Measurements from ENCODE around the gene TEX48.
A peak's percentile ranks its signal among the peaks of the same experiment; 100 is the strongest.

Gene TEX48

DNA sequence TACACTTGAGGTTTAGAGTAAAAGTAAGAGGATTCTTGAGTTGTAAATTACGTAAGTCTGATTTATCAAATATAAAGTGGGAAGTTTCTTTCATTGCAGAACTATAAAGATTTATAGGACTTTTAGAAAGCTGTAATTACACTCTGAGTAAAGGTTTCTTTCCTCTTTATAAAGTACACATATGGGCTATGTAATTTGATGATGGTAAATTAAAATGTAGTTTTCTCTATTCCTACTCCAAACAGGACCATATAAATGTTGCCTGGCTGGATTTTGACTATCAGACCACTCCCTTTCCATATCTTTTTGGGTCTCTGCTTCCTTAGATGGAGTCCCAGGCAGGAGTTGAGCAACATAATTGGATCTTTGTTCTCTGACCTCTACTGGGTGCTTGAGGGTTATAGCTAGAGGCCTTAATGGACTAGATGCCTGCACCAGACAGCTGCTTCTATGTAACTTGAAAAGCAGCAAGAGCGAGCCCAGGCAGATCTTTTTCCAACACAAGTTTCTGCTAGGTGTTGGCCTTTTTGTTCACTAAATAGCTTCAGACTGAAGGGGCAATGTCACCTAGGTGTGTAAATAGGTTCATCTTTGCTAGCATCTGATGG, 11.4 kb upstream of the TEX48 start:
- DNase-seq, result no peak

DNA sequence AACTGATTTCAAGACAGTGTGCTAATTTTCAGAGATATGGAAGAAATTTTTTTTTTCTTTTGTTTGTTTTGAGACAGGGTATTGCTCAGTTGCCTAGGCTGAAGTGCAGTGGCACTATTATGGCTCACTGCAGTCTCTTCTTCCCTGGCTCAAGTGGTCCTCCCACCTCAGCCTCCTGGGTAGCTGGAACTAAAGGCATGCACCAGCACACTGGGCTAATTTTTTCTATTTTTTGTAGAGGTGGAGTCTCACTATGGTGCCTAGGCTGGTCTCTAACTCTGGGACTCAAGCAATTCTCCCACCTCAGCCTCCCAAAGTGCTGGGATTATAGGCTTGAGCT, 9.9 kb upstream of the TEX48 start:
- DNase-seq, result no peak

DNA sequence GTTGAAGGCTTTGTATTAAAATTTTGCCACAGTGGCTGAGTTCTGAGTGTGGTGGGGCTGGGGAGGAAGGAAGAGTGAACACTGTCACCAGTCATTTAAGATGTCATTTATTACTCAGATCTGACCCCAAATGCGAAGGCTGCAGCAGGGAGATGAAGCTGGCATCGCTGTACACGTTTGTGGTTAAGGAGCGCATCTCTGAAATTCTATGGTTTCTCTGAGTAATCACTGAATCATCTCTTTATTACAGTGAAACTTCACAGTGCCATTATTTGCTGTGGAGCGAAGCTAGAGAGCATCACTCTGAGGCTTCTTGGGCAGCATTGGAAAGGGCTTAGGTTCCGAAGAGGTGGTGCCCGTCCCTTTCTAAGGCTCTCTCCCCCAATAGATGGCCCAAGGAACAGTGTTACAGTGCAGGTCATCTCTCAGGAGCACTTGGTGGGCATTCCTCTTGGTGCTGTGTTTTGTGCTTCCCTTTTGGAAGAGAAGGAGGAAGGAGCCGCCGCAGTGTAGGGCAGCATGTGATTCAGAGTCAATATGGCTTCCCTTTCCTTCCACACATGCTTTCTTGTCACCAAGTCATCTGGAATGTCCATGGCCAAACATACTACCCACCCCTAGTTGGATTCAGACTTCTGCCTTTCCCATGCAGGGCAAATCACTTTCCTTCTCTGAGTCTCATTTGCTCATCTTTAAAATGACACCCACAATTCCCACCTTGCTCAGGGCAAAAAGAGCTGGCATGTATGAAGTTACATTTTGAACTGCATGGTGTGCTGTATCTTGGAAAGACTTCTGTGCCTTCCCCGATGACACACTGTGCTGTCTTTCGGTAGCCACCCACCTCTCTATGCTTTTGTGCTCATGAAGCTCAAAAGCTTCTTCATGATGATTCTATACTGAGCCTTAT, 9.3 kb upstream of the TEX48 start:
- DNase-seq, result peak; percentile 52

DNA sequence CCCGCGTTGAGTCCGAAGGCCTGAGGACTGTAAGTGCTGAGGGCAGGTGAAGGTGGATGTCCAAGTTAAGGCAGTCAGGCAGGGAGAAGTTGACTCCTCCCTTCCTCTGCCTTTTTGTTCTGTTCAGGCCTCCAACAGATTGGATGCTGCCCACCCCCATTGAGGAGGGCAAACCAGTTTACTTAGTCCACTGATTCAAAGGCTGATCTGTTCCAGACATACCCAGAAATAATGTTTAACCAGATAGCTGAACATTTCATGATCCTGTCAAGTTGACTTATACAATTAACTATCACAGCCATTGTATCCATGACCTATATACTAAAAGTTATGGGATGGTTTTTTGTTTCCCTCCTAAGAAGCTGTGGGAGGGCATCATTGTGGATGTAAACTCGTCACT, 8.3 kb upstream of the TEX48 start:
- DNase-seq, result no peak

DNA sequence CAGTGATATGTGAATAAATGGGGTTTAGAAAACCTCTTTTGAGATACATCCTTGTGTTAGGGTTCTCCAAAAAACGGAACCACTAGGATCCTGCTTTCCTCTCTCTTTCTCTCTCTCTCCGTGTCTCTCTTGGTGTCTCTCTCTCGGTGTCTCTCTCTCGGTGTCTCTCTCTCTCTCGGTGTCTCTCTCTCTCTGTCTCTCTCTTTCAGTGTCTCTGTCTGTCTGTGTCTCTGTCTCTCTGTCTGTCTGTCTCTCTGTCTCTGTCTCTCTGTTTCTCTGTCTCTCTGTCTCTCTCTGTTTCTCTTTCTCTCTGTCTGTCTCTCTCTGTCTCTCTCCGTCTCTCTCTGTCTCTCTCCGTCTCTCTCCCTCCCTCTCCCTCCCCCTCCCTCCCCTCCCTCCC, 7.8 kb upstream of the TEX48 start:
- DNase-seq, result no peak

DNA sequence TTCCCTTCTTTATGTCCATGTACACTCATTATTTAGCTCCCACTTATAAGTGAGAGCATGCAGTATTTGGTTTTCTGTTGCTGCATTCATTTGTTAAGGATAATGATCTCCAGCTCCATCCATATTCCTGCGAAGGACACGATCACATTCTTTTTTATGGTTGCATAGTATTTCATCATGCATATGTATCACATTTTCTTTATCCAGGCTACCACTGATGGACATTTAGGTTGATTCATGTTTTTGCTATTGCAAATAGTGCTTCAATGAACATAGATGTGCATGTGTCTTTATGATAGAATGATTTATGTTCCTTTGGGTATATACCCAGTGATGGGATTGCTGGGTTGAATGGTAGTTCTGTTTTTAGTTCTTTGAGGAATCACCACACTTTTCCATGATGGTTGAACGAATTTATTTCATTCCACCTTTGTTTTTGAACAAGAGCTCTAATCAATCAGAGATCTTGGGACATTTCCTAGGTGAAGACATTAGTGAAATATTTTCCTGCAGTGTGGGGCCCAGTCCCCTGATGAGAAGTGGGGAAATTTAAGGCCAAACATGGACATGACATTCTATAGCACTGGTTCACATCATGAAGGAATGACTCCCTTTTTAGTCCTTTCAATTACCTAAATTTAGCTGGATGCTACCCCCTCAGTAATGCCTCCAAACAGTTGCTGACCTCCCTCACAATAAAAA, 7.1 kb upstream of the TEX48 start:
- DNase-seq, result no peak

GRCh38 chr9:114688379-114688778, 6.4 kb upstream of the TEX48 start:
- DNase-seq, result no peak

DNA sequence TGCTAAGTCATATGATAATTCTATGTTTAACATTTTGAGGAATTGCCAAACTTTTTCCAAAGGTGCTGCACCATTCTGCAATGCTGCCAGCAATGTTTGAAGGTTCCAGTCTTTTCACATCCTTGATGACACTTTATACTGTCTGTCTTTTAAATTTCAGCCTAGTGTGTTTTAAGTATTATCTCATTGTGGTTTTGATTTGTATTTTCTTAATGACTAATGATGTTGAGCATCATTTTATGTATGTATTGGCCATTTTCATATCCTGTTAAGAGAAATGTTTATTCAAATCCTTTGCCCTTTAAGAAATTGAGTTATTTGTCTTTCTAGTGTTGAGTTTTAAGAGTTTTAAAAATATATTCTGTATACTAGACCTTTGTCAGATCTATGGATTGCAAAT, 5.0 kb upstream of the TEX48 start:
- no peak for DNase-seq

DNA sequence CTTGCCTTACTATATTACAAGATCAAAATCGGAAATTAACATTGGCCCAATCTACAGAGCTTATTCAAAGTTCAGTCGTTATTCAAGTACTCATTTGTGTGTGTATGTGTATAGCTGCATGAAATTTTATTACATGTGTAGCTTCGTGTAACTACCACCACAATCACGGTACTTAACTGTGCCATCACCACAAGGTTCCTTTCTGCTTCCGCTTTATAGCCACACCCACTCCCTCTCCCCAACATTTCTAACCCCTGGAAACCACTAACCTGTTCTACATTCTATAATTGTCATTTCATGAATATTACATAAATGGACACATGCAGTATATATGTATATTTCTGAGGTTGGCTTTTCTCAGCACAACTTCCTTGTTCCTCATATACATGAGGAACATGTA, 4.0 kb upstream of the TEX48 start:
- no peak for DNase-seq

- DNase-seq, result no peak
These were observed 2.0 kb upstream of the TEX48 start for GRCh38 chr9:114684036-114684435.

DNA sequence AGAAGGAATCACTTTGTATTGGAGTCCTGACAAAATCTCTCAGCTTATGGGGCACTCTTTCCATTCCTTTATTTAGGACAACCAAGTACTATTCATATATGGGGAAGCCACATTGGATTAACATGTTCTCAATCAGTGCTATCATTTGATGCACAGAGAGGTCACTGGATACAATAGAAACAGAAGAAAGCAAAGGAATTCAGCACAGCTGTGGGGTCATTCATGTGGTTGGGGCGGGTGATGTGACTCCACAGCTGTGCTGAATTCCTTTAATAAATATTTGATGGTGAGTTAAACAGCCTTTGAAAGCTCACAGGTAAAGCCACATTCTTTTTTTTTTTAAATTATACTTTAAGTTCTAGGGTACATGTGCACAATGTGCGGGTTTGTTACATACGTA, 854 bp upstream of the TEX48 start:
- no peak for DNase-seq

- DNase-seq, result no peak
These were observed 1.6 kb downstream of the TEX48 start for GRCh38 chr9:114680259-114681001.

DNA sequence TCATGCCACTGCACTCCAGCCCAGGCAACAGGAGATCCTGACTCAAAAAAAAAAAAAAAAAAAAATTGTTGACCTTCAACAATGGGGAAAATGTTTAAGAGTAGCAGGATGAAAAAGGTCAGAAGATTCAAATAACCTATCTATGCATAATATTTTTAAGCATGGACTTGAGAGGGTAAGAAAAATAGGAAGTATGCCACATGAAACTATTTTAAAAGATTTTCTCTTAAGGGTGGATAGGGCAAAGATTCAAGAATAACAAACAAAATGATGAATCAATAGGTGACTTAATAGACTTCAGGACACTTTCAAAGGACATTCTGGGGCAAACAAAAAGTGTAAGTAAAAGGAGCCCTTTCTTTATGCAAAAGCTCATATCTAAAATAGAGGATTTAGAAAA, 3.2 kb downstream of the TEX48 start:
- DNase-seq, result no peak

- no peak for DNase-seq
These were observed 3.9 kb downstream of the TEX48 start for GRCh38 chr9:114678130-114678529.

DNA sequence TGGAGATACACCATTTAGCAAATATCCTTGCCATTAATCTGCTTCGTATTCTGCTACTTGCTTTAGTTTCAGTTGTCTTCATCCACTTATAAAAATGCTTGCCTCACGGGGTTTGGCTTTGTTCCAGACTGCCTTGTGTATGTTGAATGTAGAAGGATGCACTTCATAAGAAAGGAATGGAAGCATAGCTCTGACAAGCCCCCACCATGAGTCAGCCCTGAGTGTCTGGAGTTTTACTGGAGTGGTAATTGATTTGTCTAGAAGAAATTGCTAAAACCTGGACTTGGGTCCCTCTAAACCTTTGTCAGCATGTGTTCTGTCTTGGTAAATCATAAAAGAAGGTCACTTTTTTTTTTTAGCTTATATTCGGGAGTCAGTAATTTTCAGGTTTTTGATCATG, 4.6 kb downstream of the TEX48 start:
- peak; percentile 41 for DNase-seq

DNA sequence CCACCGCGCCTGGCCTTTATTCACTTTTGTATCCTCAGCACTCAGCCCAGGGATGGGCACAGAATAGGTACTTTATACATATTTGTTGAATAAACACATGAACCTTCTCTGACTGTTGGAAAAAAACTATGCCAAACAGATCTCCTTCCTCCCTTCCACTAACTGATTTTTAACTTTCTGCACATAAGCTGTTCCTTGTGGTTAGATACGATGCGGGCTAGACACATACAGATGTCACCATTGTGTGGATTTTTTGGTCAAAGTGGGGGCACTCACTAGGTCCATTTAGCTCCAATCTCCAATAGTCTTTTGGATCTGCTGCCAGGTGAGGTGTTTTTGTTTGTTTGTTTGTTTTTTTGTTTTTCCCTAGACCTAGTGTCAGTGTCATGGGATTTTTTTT, 5.1 kb downstream of the TEX48 start:
- DNase-seq, result no peak

GRCh38 chr9:114674798-114675540, 7.0 kb downstream of the TEX48 start:
- peak; percentile 36 for DNase-seq

DNA sequence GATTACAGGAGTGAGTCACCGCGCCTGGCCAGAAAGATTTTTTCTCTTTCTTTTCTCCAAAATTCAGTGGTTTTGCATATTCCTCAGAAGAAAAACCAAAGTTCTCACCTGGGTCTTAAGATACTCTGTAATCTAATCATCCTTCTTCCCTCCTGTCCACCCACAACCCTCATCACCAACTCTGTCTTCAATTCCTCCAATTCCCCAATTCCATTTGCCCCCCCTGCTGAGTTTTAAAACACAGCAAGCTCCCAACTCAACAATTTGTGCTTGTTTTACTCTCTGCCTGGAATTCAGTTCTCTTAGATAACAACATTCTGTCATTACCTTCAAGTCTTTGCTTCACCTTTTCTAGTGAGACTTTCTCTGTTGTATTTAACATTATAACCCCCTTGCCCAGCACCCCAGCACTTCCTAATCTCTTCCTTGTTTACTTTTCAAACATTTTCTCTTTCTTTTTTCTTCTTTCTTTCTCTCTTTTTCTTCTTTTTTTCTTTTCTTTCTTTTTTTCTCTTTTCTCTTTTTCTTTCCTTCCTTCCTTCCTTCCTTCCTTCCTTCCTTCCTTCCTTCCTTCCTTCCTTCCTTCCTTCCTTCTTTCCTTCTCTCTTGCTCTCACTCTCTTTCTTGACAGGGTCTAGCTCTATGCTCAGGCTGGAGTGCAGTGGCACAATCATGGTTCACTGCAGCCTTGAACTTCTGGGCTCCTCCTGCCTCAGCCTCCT, 7.8 kb downstream of the TEX48 start:
- no peak for DNase-seq

- DNase-seq, result no peak
These were observed 10.4 kb downstream of the TEX48 start for GRCh38 chr9:114671605-114672004.

- DNase-seq, result no peak
These were observed 12.0 kb downstream of the TEX48 start for GRCh38 chr9:114669961-114670360.

GRCh38 chr9:114668146-114668545, 13.8 kb downstream of the TEX48 start:
- DNase-seq, result no peak

GRCh38 chr9:114666851-114667250, 15.1 kb downstream of the TEX48 start:
- DNase-seq, result peak; percentile 64
